Endothelial cell of umbilical vein (primary cell): Measurements from ENCODE around the gene CLIC3. TPM values are rescaled to one million over a fixed set of nuclear protein-coding genes. Genes with fewer than 3 reads are reported as not detected.

Experiments used
- BruUV-seq: library from RNA; stranded (reverse); fragments of 400-500 nt; replicated peaks from 2 replicates; lab custom pipeline; 2021; lab: Mats Ljungman, UMichigan
- CTCF ChIA-PET: fragments of 300-600, 350-600 bp; sonication (Branson Sonifier 250); formaldehyde crosslinking; loops from one replicate; lab custom pipeline; 2021; ENCODE audit warnings: antibody characterized with exemption, inconsistent platforms; lab: Charles Lee
- POLR2A ChIA-PET: fragments of 300-600, 350-600 bp; sonication (Branson Sonifier 250); formaldehyde crosslinking; loops from one replicate; lab custom pipeline; 2021; ENCODE audit warnings: antibody characterized with exemption, inconsistent platforms; lab: Charles Lee
- DNase-seq: peaks from one replicate; pipeline ENCODE4 v3.0.0-alpha.2; 2011; ENCODE audit warnings: low read depth, low spot score
- FAIRE-seq: peaks from 2 replicates; lab custom pipeline; 2011; peaks lifted over from hg19 to GRCh38; lab: Jason Lieb, UNC
- H2AFZ ChIP-seq: 2 replicates; pipeline ENCODE4 v1.6.0; 2012; ENCODE audit warnings: low read depth, low read length, control low read depth, inconsistent platforms
- H3K27ac ChIP-seq: 2 replicates; pipeline ENCODE4 v1.5.1; 2011; ENCODE audit warnings: low read depth, mild to moderate bottlenecking, control low read depth, low read length, moderate library complexity; ENCODE audit not compliant: insufficient read depth
- H3K27me3 ChIP-seq, 2 experiments: 2 replicates each; pipeline versions ENCODE4 v1.6.0 to v1.6.1; 2011; ENCODE audit warnings: low read length in 2 of 2, mixed read lengths in 1 of 2; ENCODE audit not compliant: control insufficient read depth in 2 of 2, insufficient read depth in 2 of 2
- H3K36me3 ChIP-seq, 2 experiments: 2 replicates in 1 of 2; 3 replicates in 1 of 2; pipeline ENCODE4 v1.5.1; 2011; ENCODE audit warnings: low read length in 2 of 2, mild to moderate bottlenecking in 1 of 2, moderate library complexity in 1 of 2; ENCODE audit not compliant: control insufficient read depth in 2 of 2, insufficient read depth in 2 of 2; ENCODE audit errors: extremely low read depth in 1 of 2
- H3K4me1 ChIP-seq: 3 replicates; pipeline ENCODE4 v1.5.1; 2011; ENCODE audit warnings: mild to moderate bottlenecking, low read length; ENCODE audit not compliant: control insufficient read depth, insufficient read depth; ENCODE audit errors: extremely low read depth
- H3K4me2 ChIP-seq: 2 replicates; pipeline ENCODE4 v1.6.1; 2011; ENCODE audit warnings: low read length, control low read depth, mixed read lengths; ENCODE audit not compliant: insufficient read depth
- H3K4me3 ChIP-seq, 3 experiments: fragments of 200-600 bp in 1 of 3; sonication (generic), shearing (Covaris generic) in 1 of 3; replicated peaks in 1 of 3; 2 replicates each; pipeline ENCODE4 v1.5.1; 2011 to 2016; ENCODE audit warnings: control low read depth in 3 of 3, low read length in 3 of 3, mild to moderate bottlenecking in 2 of 3, inconsistent platforms in 1 of 3, low read depth in 1 of 3, moderate library complexity in 1 of 3; ENCODE audit not compliant: insufficient read depth in 1 of 3
- H3K79me2 ChIP-seq: 2 replicates; pipeline ENCODE4 v1.6.0; 2012; ENCODE audit warnings: low read length, inconsistent platforms; ENCODE audit not compliant: control insufficient read depth, insufficient read depth
- H3K9ac ChIP-seq: replicated peaks from 2 replicates; pipeline ENCODE3; 2011; ENCODE audit warnings: low read length, control low read depth; ENCODE audit not compliant: insufficient read depth; ENCODE audit errors: extremely low read depth
- H3K9me1 ChIP-seq: replicated peaks from 3 replicates; pipeline ENCODE4 v1.6.0; 2011; ENCODE audit warnings: mild to moderate bottlenecking, low read length; ENCODE audit not compliant: control insufficient read depth, insufficient read depth; ENCODE audit errors: extremely low read depth
- H3K9me3 ChIP-seq: replicated peaks from 2 replicates; pipeline ENCODE4 v1.5.1; 2012; ENCODE audit warnings: low read length, inconsistent platforms; ENCODE audit not compliant: control insufficient read depth, insufficient read depth
- H4K20me1 ChIP-seq: replicated peaks from 2 replicates; pipeline ENCODE3; 2011; ENCODE audit warnings: mild to moderate bottlenecking, low read length; ENCODE audit not compliant: control insufficient read depth, insufficient read depth; ENCODE audit errors: extremely low read depth
- CTCF ChIP-seq, 2 donors: IDR thresholded peaks; 1 replicate in 1 of 2; 2 replicates in 1 of 2; pipeline ENCODE4 v1.5.1; 2011; ENCODE audit warnings: low read length in 2 of 2, mild to moderate bottlenecking in 2 of 2, moderate library complexity in 2 of 2, control low read depth in 1 of 2, inconsistent platforms in 1 of 2, low read depth in 1 of 2; ENCODE audit not compliant: insufficient read depth in 1 of 2; ENCODE audit errors: extremely low read depth in 1 of 2
- POLR2AphosphoS5 ChIP-seq: IDR thresholded peaks from 2 replicates; pipeline ENCODE4 v1.6.1; 2012; ENCODE audit warnings: low read depth, mild to moderate bottlenecking, control low read depth, low read length, moderate library complexity; ENCODE audit not compliant: insufficient read depth
- dilution Hi-C: fragments of 300-500 bp; cut with MboI; formaldehyde crosslinking; loops from one replicate; pipeline ENCODE4 v1.15.0; 2019; ENCODE audit warnings: low sequenced_read_pairs; ENCODE audit not compliant: extremely low pct_ligation_motif_present
- intact Hi-C: fragments of 100-400 bp; cut with micrococcal nuclease; formaldehyde crosslinking; loops from one replicate; pipeline ENCODE4 v1.10.0; 2022
- polyA plus RNA-seq, 4 experiments: library from polyadenylated mRNA; depleted of rRNA in 3 of 4; stranded (reverse) in 3 of 4; unstranded in 1 of 4; fragments of >200 nt; gene quantifications; 2 replicates each; pipeline versions ENCODE4 v1.2.1 to v1.2.3, GENCODE V29; 2011 to 2012; ENCODE audit warnings: missing spikeins in 1 of 4
- total RNA-seq: library from RNA; stranded (reverse); gene quantifications from 2 replicates; pipeline ENCODE4 v1.2.3, GENCODE V29; 2021

Gene CLIC3
- total and polyA plus RNA-seq, 2 donors (not counting 3 experiments of a cell fraction or from before 2014, with no cell fraction given): 2.3 TPM; not detected in 1

DNA sequence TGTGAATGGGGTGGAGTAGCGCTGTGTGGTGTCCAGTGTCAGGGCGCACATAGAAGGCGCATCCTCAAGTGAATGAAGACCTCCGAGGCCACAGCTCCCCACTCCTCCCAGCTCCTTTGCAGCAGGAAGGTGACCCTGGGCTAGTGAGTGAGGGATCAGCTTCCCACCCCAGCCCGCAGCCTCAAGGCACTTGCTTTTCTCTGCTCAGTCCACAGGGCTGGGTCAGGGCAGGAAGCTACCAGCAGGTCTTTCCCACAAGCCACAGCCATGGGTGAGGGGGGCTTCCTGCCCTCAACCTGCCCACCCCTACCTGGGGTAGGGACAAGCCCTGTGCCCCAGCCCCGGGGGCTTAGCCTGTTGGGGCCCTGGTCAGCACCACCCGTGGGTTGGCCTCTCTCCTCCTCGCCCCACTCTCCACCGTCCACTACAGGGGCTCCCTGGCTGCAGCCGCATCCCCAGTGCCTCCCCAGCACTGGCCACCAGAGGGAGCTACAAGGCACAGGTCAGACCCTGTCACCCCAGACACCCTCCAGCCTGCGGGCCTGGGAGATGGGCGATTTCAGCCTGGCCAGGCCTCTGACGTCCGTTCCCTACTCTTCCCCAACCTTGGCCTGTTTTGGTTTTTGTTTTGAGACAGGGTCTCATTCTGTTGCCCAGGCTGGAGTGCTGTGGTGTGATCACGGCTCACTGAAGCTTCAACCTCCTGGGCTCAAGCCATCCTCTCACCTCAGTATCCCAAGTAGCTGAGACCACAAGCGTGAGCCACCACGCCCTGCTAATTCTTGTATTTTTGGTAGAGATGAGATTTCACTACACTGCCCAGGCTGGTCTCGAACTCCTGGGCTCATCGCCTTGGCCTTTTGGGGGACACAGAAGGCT, 32.9 kb upstream of the CLIC3 start:
- CTCF ChIA-PET: interaction anchor here (0.6 to 4.5 kb wide), 61 partner anchors 8 to 269 kb away, joined by 3 to 34 read pairs (median 5); partner anchors contain the start of genes AJM1, ANAPC2, CCDC183 and CLIC3
- Histone ChIP-seq H3K4me2 (no peak overlapping the region), H3K27ac (no peak overlapping the region), H3K9me1 (no peaks in the 10 kb centered on the region), H3K79me2 (no peaks in the 10 kb centered on the region), H3K27me3 (no peaks in the 10 kb centered on the region), H3K36me3 (no peaks in the 10 kb centered on the region), H2AFZ (no peak overlapping the region), H3K9me3 (no peaks in the 10 kb centered on the region), H4K20me1 (no peaks in the 10 kb centered on the region), H3K4me1 (peaks cover 12% of the 10 kb centered on the region), H3K4me3 (no peak overlapping the region), H3K9ac (no peak overlapping the region)
- POLR2A ChIA-PET: no interaction called here
- TF ChIP-seq CTCF (IDR thresholded peaks at IDR 0.05; ENCODE audit: extremely low read depth in 1 of 2, insufficient read depth in 1 of 2, low read depth in 1 of 2, low read length in 2 of 2): peak; percentile 90 to 98
- no peak for TF ChIP-seq POLR2AphosphoS5
- no TSS peak for BruUV-seq
- dilution Hi-C loops: no loop called here
- peak; percentile 63 for FAIRE-seq
- DNase-seq: peak; percentile 59
- intact Hi-C loops: loop anchor here (1.0 to 2.0 kb wide), 4 partner anchors 16 to 58 kb away; partner anchors contain the start of gene MAN1B1
